HCT116 (cell line): Measurements from ENCODE around the gene SLC25A33. TPM values are rescaled to one million over a fixed set of nuclear protein-coding genes. Genes with fewer than 3 reads are reported as not detected.

Experiments used
- ATAC-seq: fragments of 200-7000 bp; cut with Tn5 transposase; 2 replicates; pipeline ENCODE4 v1.9.1; 2020; ENCODE audit warnings: mild to moderate bottlenecking, moderate library complexity
- BruUV-seq: library from RNA; stranded (reverse); fragments of 400-500 nt; replicated peaks from 2 replicates; lab custom pipeline; 2021; lab: Mats Ljungman, UMichigan
- CTCF ChIA-PET: fragments of 300-600 bp; sonication (Branson Sonifier 250); formaldehyde crosslinking; loops from one replicate; lab custom pipeline; 2021; ENCODE audit warnings: antibody characterized with exemption; lab: Charles Lee
- POLR2A ChIA-PET: fragments of 300-600, 350-600 bp; sonication (Branson Sonifier 250); formaldehyde crosslinking; loops from one replicate; lab custom pipeline; 2021; ENCODE audit warnings: antibody characterized with exemption; lab: Charles Lee
- RAD21 ChIA-PET, 2 experiments: fragments of 300-600 bp; sonication (Branson Sonifier 250); formaldehyde crosslinking; loops; one replicate each; lab custom pipeline; 2023; ENCODE audit warnings: low total read pairs in 2 of 2; ENCODE audit not compliant: uncharacterized antibody in 2 of 2, unreplicated experiment in 2 of 2, low non-redundant PET in 1 of 2; lab: Charles Lee
- DNase-seq: peaks from one replicate; pipeline ENCODE4 v3.0.0-alpha.2; 2010; ENCODE audit warnings: low read depth, low spot score
- H2AFZ ChIP-seq: fragments of 200-600 bp; shearing (Covaris generic), sonication (generic); 2 replicates; pipeline ENCODE4 v1.6.1; 2017; ENCODE audit warnings: low read depth, mixed run types, mixed read lengths, antibody characterized with exemption, low read length; ENCODE audit not compliant: poor library complexity, severe bottlenecking
- H3K27ac ChIP-seq: 2 replicates; pipeline ENCODE4 v1.5.1; 2012; ENCODE audit warnings: low read depth, low read length
- H3K27me3 ChIP-seq: fragments of 200-600 bp; sonication (generic); 2 replicates; pipeline ENCODE4 v1.6.1; 2016; ENCODE audit warnings: mixed run types, low read length, mixed read lengths; ENCODE audit not compliant: insufficient read depth
- H3K36me3 ChIP-seq, 2 experiments: fragments of 200-500 bp in 1 of 2; fragments of 200-600 bp in 1 of 2; sonication (Bioruptor generic) in 1 of 2; sonication (generic) in 1 of 2; 2 replicates each; pipeline versions ENCODE4 v1.5.1 to v1.6.1; 2014 to 2016; ENCODE audit warnings: low read length in 2 of 2, inconsistent platforms in 1 of 2, mixed read lengths in 1 of 2, mixed run types in 1 of 2; ENCODE audit not compliant: insufficient read depth in 2 of 2, control insufficient read depth in 1 of 2
- H3K4me1 ChIP-seq, 2 experiments: fragments of 200-600 bp in 1 of 2; sonication (generic) in 1 of 2; 2 replicates each; pipeline versions ENCODE4 v1.5.1 to v1.6.1; 2012 to 2017; ENCODE audit warnings: low read length in 2 of 2, inconsistent platforms in 1 of 2, mild to moderate bottlenecking in 1 of 2, mixed read lengths in 1 of 2, mixed run types in 1 of 2, moderate library complexity in 1 of 2; ENCODE audit not compliant: insufficient read depth in 2 of 2, control insufficient read depth in 1 of 2
- H3K4me2 ChIP-seq: fragments of 200-600 bp; sonication (generic); 2 replicates; pipeline ENCODE4 v1.6.1; 2017; ENCODE audit warnings: mixed run types, low read length, mixed read lengths
- H3K4me3 ChIP-seq, 2 experiments: fragments of 200-600 bp in 1 of 2; sonication (generic) in 1 of 2; replicated peaks in 1 of 2; 2 replicates each; pipeline ENCODE4 v1.5.1; 2011 to 2016; ENCODE audit warnings: low read length in 2 of 2, control low read depth in 1 of 2, low read depth in 1 of 2, mild to moderate bottlenecking in 1 of 2, mixed read lengths in 1 of 2, mixed run types in 1 of 2
- H3K79me2 ChIP-seq: fragments of 200-600 bp; sonication (generic); 2 replicates; pipeline ENCODE4 v1.6.1; 2017; ENCODE audit warnings: mild to moderate bottlenecking, mixed run types, low read length, moderate library complexity, mixed read lengths; ENCODE audit not compliant: insufficient read depth
- H3K9ac ChIP-seq: fragments of 200-600 bp; sonication (generic); 2 replicates; pipeline ENCODE4 v1.6.1; 2016; ENCODE audit warnings: low read length, mixed read lengths
- H3K9me2 ChIP-seq: fragments of 200-600 bp; sonication (generic), shearing (Covaris generic); 2 replicates; pipeline ENCODE4 v1.6.1; 2017; ENCODE audit warnings: mixed run types, mild to moderate bottlenecking, moderate library complexity; ENCODE audit not compliant: insufficient read depth
- H3K9me3 ChIP-seq, 2 experiments: fragments of 200-500 bp in 1 of 2; fragments of 200-600 bp in 1 of 2; sonication (Bioruptor generic) in 1 of 2; sonication (generic) in 1 of 2; 2 replicates each; pipeline ENCODE4 v1.6.1; 2014 to 2017; ENCODE audit warnings: low read length in 2 of 2, mixed read lengths in 2 of 2, inconsistent platforms in 1 of 2, low read depth in 1 of 2, mild to moderate bottlenecking in 1 of 2, mixed run types in 1 of 2, moderate library complexity in 1 of 2; ENCODE audit not compliant: control insufficient read depth in 1 of 2, insufficient read depth in 1 of 2
- H4K20me1 ChIP-seq: fragments of 200-600 bp; sonication (generic), shearing (Covaris generic); 2 replicates; pipeline ENCODE4 v1.6.1; 2017; ENCODE audit warnings: mixed run types, mild to moderate bottlenecking, moderate library complexity; ENCODE audit not compliant: insufficient read depth
- CBX3 ChIP-seq: IDR thresholded peaks from 2 replicates; pipeline ENCODE4 v1.6.1; 2012; ENCODE audit warnings: low read depth
- CEBPB ChIP-seq: IDR thresholded peaks from 2 replicates; pipeline ENCODE4 v1.6.1; 2012; ENCODE audit warnings: low read depth
- EGR1 ChIP-seq: IDR thresholded peaks from 2 replicates; pipeline ENCODE4 v1.6.1; 2012; ENCODE audit warnings: low read depth
- EZH2 ChIP-seq: fragments of 200-600 bp; sonication (generic); IDR thresholded peaks from 2 replicates; pipeline ENCODE4 v1.6.1; 2017; ENCODE audit warnings: antibody characterized with exemption, mixed run types
- EZH2phosphoT487 ChIP-seq: fragments of 200-600 bp; IDR thresholded peaks from 2 replicates; pipeline ENCODE4 v1.6.1; 2018; ENCODE audit warnings: antibody characterized with exemption, borderline replicate concordance
- FOSL1 ChIP-seq: IDR thresholded peaks from 2 replicates; pipeline ENCODE4 v1.6.1; 2012; ENCODE audit warnings: low read depth
- JUND ChIP-seq: IDR thresholded peaks from 2 replicates; pipeline ENCODE4 v1.6.1; 2012
- POLR2A ChIP-seq: IDR thresholded peaks from 2 replicates; pipeline ENCODE4 v1.7.0; 2011; ENCODE audit warnings: borderline replicate concordance; ENCODE audit not compliant: insufficient read depth, insufficient read length; ENCODE audit errors: extremely low read depth
- POLR2AphosphoS5 ChIP-seq: IDR thresholded peaks from 2 replicates; pipeline ENCODE4 v1.6.1; 2011; ENCODE audit warnings: mild to moderate bottlenecking, low read depth, low read length, moderate library complexity
- RAD21 ChIP-seq: IDR thresholded peaks from 2 replicates; pipeline ENCODE4 v1.6.1; 2012; ENCODE audit warnings: low read depth, mild to moderate bottlenecking
- TCF7L2 ChIP-seq: IDR thresholded peaks from 2 replicates; pipeline ENCODE4 v1.7.0; 2011; ENCODE audit warnings: borderline replicate concordance, inconsistent platforms; ENCODE audit not compliant: insufficient read depth, insufficient read length; ENCODE audit errors: extremely low read depth
- ZFX ChIP-seq: fragments of 450-650 bp; IDR thresholded peaks from 2 replicates; pipeline ENCODE4 v1.6.1; 2017
- intact Hi-C: fragments of 100-400 bp; cut with micrococcal nuclease; formaldehyde crosslinking; loops from 2 replicates; pipeline ENCODE4 v1.10.0; 2022
- total RNA-seq: library from RNA; stranded (reverse); gene quantifications from one replicate; pipeline ENCODE4 v1.2.1, GENCODE V29; 2021; ENCODE audit not compliant: unreplicated experiment
- TF ChIP-seq, protein P1 (sequence below): IDR thresholded peaks from 2 replicates; pipeline ENCODE4 v1.6.1; 2012
- TF ChIP-seq, protein P2 (sequence below): IDR thresholded peaks from 2 replicates; pipeline ENCODE4 v1.6.1; 2012

The SLC25A33 gene
- total RNA-seq, 1 experiment from 2014 or later, result 9.8 TPM

DNA sequence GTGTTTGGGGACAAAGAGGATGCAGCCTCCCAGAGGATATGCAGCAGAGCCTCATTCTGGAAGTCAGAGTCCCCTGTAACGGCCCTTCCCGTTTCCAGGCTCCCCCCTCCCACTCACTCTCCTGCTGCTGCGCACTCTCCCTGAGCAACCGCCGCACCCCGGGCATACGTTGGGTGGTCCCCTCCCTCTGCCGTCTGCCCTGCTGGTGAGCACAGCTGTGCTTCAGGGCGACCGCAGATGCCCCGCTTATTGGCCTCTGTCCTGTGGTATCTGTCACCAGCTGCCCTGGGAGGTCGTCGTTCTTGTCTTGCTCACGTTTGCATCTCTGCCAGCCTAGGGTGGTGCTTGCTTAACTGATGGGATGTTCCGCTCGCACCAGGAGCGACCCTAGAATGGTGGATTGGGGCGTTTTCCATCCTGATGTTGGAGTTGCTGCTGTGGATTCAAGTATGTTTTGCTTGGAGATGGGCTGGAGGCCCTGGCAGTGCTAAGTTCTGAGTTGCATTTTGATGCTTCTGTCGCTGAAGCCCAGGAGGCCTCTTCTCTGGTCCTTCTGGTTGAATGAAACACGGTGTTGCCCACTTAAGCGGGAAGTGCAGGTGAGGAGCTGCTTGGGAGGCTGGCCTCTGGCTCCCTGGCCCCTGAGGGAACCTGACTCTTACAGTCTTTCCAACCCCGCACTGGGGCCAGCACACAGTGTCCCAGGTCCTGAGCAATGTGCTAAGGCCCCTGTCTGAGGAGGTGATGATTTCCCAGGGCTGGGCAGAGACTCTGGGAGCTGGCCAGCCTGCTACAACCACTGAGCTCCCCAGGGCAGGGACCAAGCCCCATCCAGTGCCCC, 52.6 kb downstream of the SLC25A33 start:
- Histone ChIP-seq H3K9ac (no peak overlapping the region), H3K9me3 (no peaks in the 10 kb centered on the region), H3K9me2 (no peaks in the 10 kb centered on the region), H3K36me3 (peaks cover 0 to 4% of the 10 kb centered on the region in 2 experiments; a peak in 1 of 4 replicates), H3K79me2 (peaks cover 79% of the 10 kb centered on the region), H2AFZ (no peak overlapping the region), H3K4me1 (peaks cover 13 to 29% of the 10 kb centered on the region in 2 experiments; a peak in 3 of 4 replicates), H4K20me1 (peaks cover 23% of the 10 kb centered on the region; the same call in 1 of the 2 replicates), H3K4me2 (no peak overlapping the region), H3K27me3 (no peaks in the 10 kb centered on the region), H3K4me3 (no peak overlapping the region), H3K27ac (no peak overlapping the region)
- ChIA-PET POLR2A (no interaction called here), RAD21 (no interaction called here), CTCF (no interaction called here)
- DNase-seq (no peak), ATAC-seq (no peak)
- intact Hi-C loops, result no loop called here
- TF ChIP-seq POLR2AphosphoS5 (no peak), POLR2A (no peak), TCF7L2 (no peak), FOSL1 (no peak), CBX3 (no peak), ZFX (no peak), CEBPB (no peak), EZH2 (no peak), EGR1 (no peak), JUND (no peak), EZH2phosphoT487 (no peak), RAD21 (no peak)
- TF ChIP-seq, protein P1, sequence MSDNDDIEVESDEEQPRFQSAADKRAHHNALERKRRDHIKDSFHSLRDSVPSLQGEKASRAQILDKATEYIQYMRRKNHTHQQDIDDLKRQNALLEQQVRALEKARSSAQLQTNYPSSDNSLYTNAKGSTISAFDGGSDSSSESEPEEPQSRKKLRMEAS, result no peak
- TF ChIP-seq, protein P2, sequence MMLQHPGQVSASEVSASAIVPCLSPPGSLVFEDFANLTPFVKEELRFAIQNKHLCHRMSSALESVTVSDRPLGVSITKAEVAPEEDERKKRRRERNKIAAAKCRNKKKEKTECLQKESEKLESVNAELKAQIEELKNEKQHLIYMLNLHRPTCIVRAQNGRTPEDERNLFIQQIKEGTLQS, result no peak
- BruUV-seq, result no TSS peak
